OCI-LY7 (cell line): Measurements from ENCODE around the gene CRIM1. TPM values are rescaled to one million over a fixed set of nuclear protein-coding genes. Genes with fewer than 3 reads are reported as not detected.

Experiments
- BruUV-seq: library from RNA; stranded (reverse); fragments of 400-500 nt; replicated peaks from 2 replicates; lab custom pipeline; 2021; lab: Mats Ljungman, UMichigan
- CTCF ChIA-PET: fragments of 300-600 bp; sonication (Branson Sonifier 250); formaldehyde crosslinking; loops from one replicate; lab custom pipeline; 2022; ENCODE audit warnings: antibody characterized with exemption; ENCODE audit not compliant: unreplicated experiment; lab: Charles Lee
- POLR2A ChIA-PET: fragments of 300-600 bp; sonication (Branson Sonifier 250); formaldehyde crosslinking; loops from one replicate; lab custom pipeline; 2022; ENCODE audit warnings: antibody characterized with exemption; lab: Charles Lee
- DNase-seq: peaks from one replicate; pipeline ENCODE4 v3.0.0-alpha.2; 2015; ENCODE audit warnings: low spot score
- H2AFZ ChIP-seq: fragments of 200-600 bp; sonication (generic), shearing (Covaris generic); 2 replicates; pipeline ENCODE4 v1.6.1; 2014; ENCODE audit warnings: mild to moderate bottlenecking, antibody characterized with exemption, low read length, moderate library complexity
- H3K27ac ChIP-seq: fragments of 200-600 bp; sonication (generic); 2 replicates; pipeline ENCODE4 v1.5.1; 2014; ENCODE audit warnings: mixed run types, low read depth, mild to moderate bottlenecking, moderate library complexity, low read length, inconsistent platforms; ENCODE audit not compliant: poor library complexity, severe bottlenecking
- H3K36me3 ChIP-seq: fragments of 200-600 bp; sonication (generic); 2 replicates; pipeline ENCODE4 v1.6.1; 2014; ENCODE audit warnings: mild to moderate bottlenecking, antibody characterized with exemption, low read length, moderate library complexity, mixed read lengths; ENCODE audit not compliant: insufficient read depth
- H3K4me1 ChIP-seq: fragments of 200-600 bp; sonication (generic); 2 replicates; pipeline ENCODE4 v1.5.1; 2014; ENCODE audit warnings: mild to moderate bottlenecking, low read length; ENCODE audit not compliant: insufficient read depth, poor library complexity, severe bottlenecking
- H3K4me2 ChIP-seq: fragments of 200-600 bp; sonication (generic); 2 replicates; pipeline ENCODE4 v1.6.1; 2014; ENCODE audit warnings: mild to moderate bottlenecking, low read length
- H3K4me3 ChIP-seq: fragments of 200-600 bp; sonication (generic); 2 replicates; pipeline ENCODE4 v1.5.1; 2014; ENCODE audit warnings: mild to moderate bottlenecking, low read depth, low read length; ENCODE audit not compliant: poor library complexity, severe bottlenecking
- H3K79me2 ChIP-seq: fragments of 200-600 bp; sonication (generic); 2 replicates; pipeline ENCODE4 v1.6.1; 2016; ENCODE audit warnings: low read depth, mild to moderate bottlenecking, low read length, moderate library complexity, mixed read lengths; ENCODE audit not compliant: insufficient read depth
- H3K9me2 ChIP-seq: fragments of 200-600 bp; sonication (generic); 2 replicates; pipeline ENCODE4 v1.6.1; 2016; ENCODE audit warnings: mild to moderate bottlenecking, low read length, mixed read lengths; ENCODE audit not compliant: insufficient read depth
- H3K9me3 ChIP-seq: fragments of 200-600 bp; sonication (generic); 2 replicates; pipeline ENCODE4 v1.6.1; 2014; ENCODE audit warnings: mild to moderate bottlenecking, mixed run types, low read length, mixed read lengths
- H4K20me1 ChIP-seq: fragments of 200-600 bp; sonication (generic); 2 replicates; pipeline ENCODE4 v1.6.1; 2014; ENCODE audit warnings: mild to moderate bottlenecking, antibody characterized with exemption, low read length, moderate library complexity, mixed read lengths; ENCODE audit not compliant: insufficient read depth
- EZH2phosphoT487 ChIP-seq: fragments of 200-600 bp; sonication (generic); IDR thresholded peaks from 2 replicates; pipeline ENCODE4 v1.6.1; 2018; ENCODE audit warnings: low read depth, borderline replicate concordance, mild to moderate bottlenecking, mixed run types, antibody characterized with exemption, low read length, moderate library complexity, mixed read lengths
- intact Hi-C: fragments of 100-400 bp; cut with micrococcal nuclease; formaldehyde crosslinking; loops from one replicate; pipeline ENCODE4 v1.10.0; 2022; ENCODE audit not compliant: unreplicated experiment
- total RNA-seq, 2 experiments: library from RNA; depleted of rRNA in 1 of 2; stranded (reverse); fragments of >200 nt in 1 of 2; shearing (Covaris generic) in 1 of 2; gene quantifications; 2 replicates each; pipeline ENCODE4 v1.2.3, GENCODE V29; 2014 to 2022
- TF ChIP-seq, protein P1 (sequence below): fragments of 200-600 bp; sonication (generic); conservative IDR thresholded peaks from 2 replicates; pipeline ENCODE4 v1.5.1; 2014; ENCODE audit warnings: mild to moderate bottlenecking, antibody characterized with exemption, low read length, moderate library complexity, mixed read lengths

The CRIM1 gene
- total RNA-seq, 2 experiments from 2014 or later: 37.0 to 47.4 TPM

GRCh38 chr2:36432479-36432878 lies 76.9 kb downstream of the CRIM1 start:
- no peaks in the 10 kb centered on the region; the same call in none of the 2 replicates for H4K20me1 ChIP-seq
- ChIA-PET POLR2A (interaction anchor here (0.7 to 2.1 kb wide), 4 partner anchors 10 to 161 kb away, joined by 3 to 7 read pairs (median 3); no protein-coding TSS in a partner anchor), CTCF (no interaction called here)
- H3K27ac ChIP-seq: no peak overlapping the region
- TF ChIP-seq, protein P1, sequence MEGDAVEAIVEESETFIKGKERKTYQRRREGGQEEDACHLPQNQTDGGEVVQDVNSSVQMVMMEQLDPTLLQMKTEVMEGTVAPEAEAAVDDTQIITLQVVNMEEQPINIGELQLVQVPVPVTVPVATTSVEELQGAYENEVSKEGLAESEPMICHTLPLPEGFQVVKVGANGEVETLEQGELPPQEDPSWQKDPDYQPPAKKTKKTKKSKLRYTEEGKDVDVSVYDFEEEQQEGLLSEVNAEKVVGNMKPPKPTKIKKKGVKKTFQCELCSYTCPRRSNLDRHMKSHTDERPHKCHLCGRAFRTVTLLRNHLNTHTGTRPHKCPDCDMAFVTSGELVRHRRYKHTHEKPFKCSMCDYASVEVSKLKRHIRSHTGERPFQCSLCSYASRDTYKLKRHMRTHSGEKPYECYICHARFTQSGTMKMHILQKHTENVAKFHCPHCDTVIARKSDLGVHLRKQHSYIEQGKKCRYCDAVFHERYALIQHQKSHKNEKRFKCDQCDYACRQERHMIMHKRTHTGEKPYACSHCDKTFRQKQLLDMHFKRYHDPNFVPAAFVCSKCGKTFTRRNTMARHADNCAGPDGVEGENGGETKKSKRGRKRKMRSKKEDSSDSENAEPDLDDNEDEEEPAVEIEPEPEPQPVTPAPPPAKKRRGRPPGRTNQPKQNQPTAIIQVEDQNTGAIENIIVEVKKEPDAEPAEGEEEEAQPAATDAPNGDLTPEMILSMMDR: no peak
- TF ChIP-seq EZH2phosphoT487: no peak
- no TSS peak for BruUV-seq
- no peaks in the 10 kb centered on the region for H3K4me1 ChIP-seq
- H3K79me2 ChIP-seq: no peaks in the 10 kb centered on the region
- DNase-seq: no peak
- H2AFZ ChIP-seq: no peak overlapping the region
- H3K9me2 ChIP-seq: no peaks in the 10 kb centered on the region
- intact Hi-C loops: no loop called here
- H3K4me3 ChIP-seq: no peak overlapping the region
- no peak overlapping the region for H3K4me2 ChIP-seq
- H3K9me3 ChIP-seq: no peaks in the 10 kb centered on the region
- no peaks in the 10 kb centered on the region for H3K36me3 ChIP-seq

- H4K20me1 ChIP-seq: no peaks in the 10 kb centered on the region; the same call in 1 of the 2 replicates
- H3K9me2 ChIP-seq: no peaks in the 10 kb centered on the region
- intact Hi-C loops: no loop called here
- BruUV-seq: no TSS peak
- ChIA-PET CTCF (no interaction called here), POLR2A (interaction anchor here (0.6 to 2.1 kb wide), 6 partner anchors 10 to 62 kb away, joined by 3 to 7 read pairs (median 3); no protein-coding TSS in a partner anchor)
- H3K4me3 ChIP-seq: no peak overlapping the region
- no peak overlapping the region for H2AFZ ChIP-seq
- no peaks in the 10 kb centered on the region for H3K4me1 ChIP-seq
- no peak for DNase-seq
- H3K4me2 ChIP-seq: no peak overlapping the region
- H3K9me3 ChIP-seq: no peaks in the 10 kb centered on the region
- H3K36me3 ChIP-seq: no peaks in the 10 kb centered on the region
- no peaks in the 10 kb centered on the region for H3K79me2 ChIP-seq
- no peak overlapping the region for H3K27ac ChIP-seq
- no peak for TF ChIP-seq EZH2phosphoT487
- TF ChIP-seq, protein P1: no peak
Observed at GRCh38 chr2:36433311-36434217, 78.0 kb downstream of the CRIM1 start.
